ENCODE measurements around the gene FCN2.

DNA sequence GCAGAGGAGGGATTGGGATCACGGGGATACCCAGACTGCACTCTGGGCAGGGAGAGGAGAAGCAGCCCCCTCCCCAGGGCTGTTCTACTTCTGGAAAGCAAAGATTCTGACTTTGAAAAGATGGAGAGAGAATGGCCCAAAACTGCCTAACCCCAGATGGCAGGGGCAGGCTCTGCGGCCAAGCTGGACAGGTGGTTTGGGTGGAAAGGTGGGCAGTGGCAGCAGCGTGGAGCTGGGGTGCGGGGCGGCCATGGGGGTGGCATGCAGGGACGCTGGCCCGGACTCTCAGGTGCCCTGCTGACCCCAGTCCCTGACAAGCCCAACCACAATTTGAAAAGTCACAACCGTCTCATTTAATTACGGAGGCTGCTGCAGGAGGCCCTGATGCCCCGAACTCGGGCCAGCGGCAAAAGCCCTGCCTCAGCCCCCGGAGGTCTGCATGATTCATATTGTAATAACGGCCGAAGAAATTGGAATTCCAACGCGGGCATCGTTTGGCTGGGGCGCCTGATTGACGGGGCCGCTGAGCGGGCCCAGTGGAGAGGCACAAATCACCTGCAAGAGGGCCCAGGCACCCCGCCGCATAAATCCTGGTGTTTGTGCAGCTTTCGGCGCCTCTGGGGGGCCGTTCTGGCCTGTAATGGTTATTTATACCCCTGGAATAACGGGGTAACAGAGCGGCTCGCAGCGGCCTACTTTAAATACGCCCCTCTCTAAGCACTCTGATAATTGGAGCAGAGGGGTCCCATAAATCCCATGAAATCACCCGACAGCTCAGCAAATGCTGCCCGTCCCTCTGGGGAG is 41.8 kb upstream of the FCN2 start:
- TF ChIP-seq, protein P1, sequence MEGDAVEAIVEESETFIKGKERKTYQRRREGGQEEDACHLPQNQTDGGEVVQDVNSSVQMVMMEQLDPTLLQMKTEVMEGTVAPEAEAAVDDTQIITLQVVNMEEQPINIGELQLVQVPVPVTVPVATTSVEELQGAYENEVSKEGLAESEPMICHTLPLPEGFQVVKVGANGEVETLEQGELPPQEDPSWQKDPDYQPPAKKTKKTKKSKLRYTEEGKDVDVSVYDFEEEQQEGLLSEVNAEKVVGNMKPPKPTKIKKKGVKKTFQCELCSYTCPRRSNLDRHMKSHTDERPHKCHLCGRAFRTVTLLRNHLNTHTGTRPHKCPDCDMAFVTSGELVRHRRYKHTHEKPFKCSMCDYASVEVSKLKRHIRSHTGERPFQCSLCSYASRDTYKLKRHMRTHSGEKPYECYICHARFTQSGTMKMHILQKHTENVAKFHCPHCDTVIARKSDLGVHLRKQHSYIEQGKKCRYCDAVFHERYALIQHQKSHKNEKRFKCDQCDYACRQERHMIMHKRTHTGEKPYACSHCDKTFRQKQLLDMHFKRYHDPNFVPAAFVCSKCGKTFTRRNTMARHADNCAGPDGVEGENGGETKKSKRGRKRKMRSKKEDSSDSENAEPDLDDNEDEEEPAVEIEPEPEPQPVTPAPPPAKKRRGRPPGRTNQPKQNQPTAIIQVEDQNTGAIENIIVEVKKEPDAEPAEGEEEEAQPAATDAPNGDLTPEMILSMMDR (IDR thresholded peaks at IDR 0.05) = no peak
- TF ChIP-seq POLR2A (IDR thresholded peaks at IDR 0.05) = no peak
